Mesenchymal stem cell (in vitro differentiated cells and primary cell): Measurements from ENCODE around the gene SBNO2.

Experiments used
- DNase-seq: peaks from one replicate; pipeline ENCODE4 v3.0.0-alpha.2; 2013
- H2AFZ ChIP-seq: one replicate; pipeline ENCODE4 v1.6.1; 2013; ENCODE audit warnings: low read depth, mild to moderate bottlenecking, control low read depth, inconsistent platforms, low read length, moderate library complexity
- H2AK5ac ChIP-seq: 2 replicates; pipeline ENCODE4 v1.6.1; 2013; ENCODE audit warnings: low read length, moderate library complexity, mild to moderate bottlenecking, inconsistent platforms; ENCODE audit not compliant: severe bottlenecking
- H2BK120ac ChIP-seq: one replicate; pipeline ENCODE4 v1.6.1; 2013; ENCODE audit warnings: low read depth, mild to moderate bottlenecking, inconsistent platforms, low read length, moderate library complexity
- H2BK12ac ChIP-seq, 2 experiments: one replicate each; pipeline ENCODE4 v1.6.1; 2013; ENCODE audit warnings: inconsistent platforms in 2 of 2, low read length in 2 of 2, mild to moderate bottlenecking in 2 of 2, moderate library complexity in 2 of 2, control low read depth in 1 of 2
- H2BK15ac ChIP-seq: one replicate; pipeline ENCODE4 v1.6.1; 2013; ENCODE audit warnings: mild to moderate bottlenecking, low read depth, inconsistent platforms; ENCODE audit not compliant: poor library complexity, severe bottlenecking
- H2BK5ac ChIP-seq: 2 replicates; pipeline ENCODE4 v1.6.1; 2013; ENCODE audit warnings: low read depth, mild to moderate bottlenecking, low read length, control low read depth, inconsistent platforms; ENCODE audit not compliant: poor library complexity, severe bottlenecking
- H3K14ac ChIP-seq, 2 experiments: one replicate each; pipeline ENCODE4 v1.6.1; 2013; ENCODE audit warnings: inconsistent platforms in 2 of 2, low read length in 2 of 2, control low read depth in 1 of 2, mild to moderate bottlenecking in 1 of 2, moderate library complexity in 1 of 2
- H3K18ac ChIP-seq, 2 experiments: one replicate each; pipeline ENCODE4 v1.6.1; 2013; ENCODE audit warnings: inconsistent platforms in 2 of 2, low read length in 2 of 2, control low read depth in 1 of 2, low read depth in 1 of 2, mild to moderate bottlenecking in 1 of 2
- H3K23ac ChIP-seq, 2 experiments: one replicate each; pipeline ENCODE4 v1.6.1; 2013; ENCODE audit warnings: inconsistent platforms in 2 of 2, low read length in 2 of 2, mild to moderate bottlenecking in 2 of 2, moderate library complexity in 2 of 2, control low read depth in 1 of 2
- H3K27ac ChIP-seq: 2 replicates; pipeline ENCODE4 v1.5.1; 2013; ENCODE audit warnings: mild to moderate bottlenecking, moderate library complexity, low read length, control low read depth, inconsistent platforms; ENCODE audit not compliant: poor library complexity, severe bottlenecking
- H3K27me3 ChIP-seq, 2 experiments: 2 replicates each; pipeline versions ENCODE4 v1.6.1 to v1.7.0; 2013; ENCODE audit warnings: low read length in 2 of 2, mild to moderate bottlenecking in 2 of 2, moderate library complexity in 2 of 2, control low read depth in 1 of 2, inconsistent platforms in 1 of 2; ENCODE audit not compliant: control insufficient read depth in 1 of 2, insufficient read depth in 1 of 2
- H3K36me3 ChIP-seq, 2 experiments: 2 replicates each; pipeline versions ENCODE4 v1.6.1 to v1.7.0; 2013; ENCODE audit warnings: low read length in 2 of 2, control low read depth in 1 of 2, inconsistent platforms in 1 of 2, low read depth in 1 of 2, mild to moderate bottlenecking in 1 of 2; ENCODE audit not compliant: insufficient read depth in 2 of 2, control insufficient read depth in 1 of 2
- H3K4ac ChIP-seq, 2 experiments: one replicate each; pipeline ENCODE4 v1.6.1; 2013; ENCODE audit warnings: inconsistent platforms in 2 of 2, low read length in 2 of 2, mild to moderate bottlenecking in 2 of 2, moderate library complexity in 2 of 2, control low read depth in 1 of 2, low read depth in 1 of 2
- H3K4me1 ChIP-seq: 2 replicates; pipeline ENCODE4 v1.6.1; 2013; ENCODE audit warnings: low read depth, low read length, control low read depth; ENCODE audit not compliant: control insufficient read depth, insufficient read depth
- H3K4me2 ChIP-seq: 2 replicates; pipeline ENCODE4 v1.6.1; 2013; ENCODE audit warnings: low read length, mild to moderate bottlenecking, inconsistent platforms; ENCODE audit not compliant: poor library complexity, severe bottlenecking
- H3K4me3 ChIP-seq, 2 experiments: 2 replicates each; pipeline versions ENCODE4 v1.5.1 to v1.7.0; 2013; ENCODE audit warnings: low read length in 2 of 2, mild to moderate bottlenecking in 2 of 2, control low read depth in 1 of 2, low read depth in 1 of 2; ENCODE audit not compliant: insufficient read depth in 1 of 2
- H3K79me1 ChIP-seq: replicated peaks from 2 replicates; pipeline ENCODE4 v1.6.1; 2013; ENCODE audit warnings: mild to moderate bottlenecking, control low read depth, low read length, inconsistent platforms; ENCODE audit not compliant: poor library complexity, severe bottlenecking
- H3K9ac ChIP-seq: 2 replicates; pipeline ENCODE4 v1.7.0; 2013; ENCODE audit warnings: mild to moderate bottlenecking, low read length, moderate library complexity
- H3K9me3 ChIP-seq: 2 replicates; pipeline ENCODE4 v1.7.0; 2013; ENCODE audit warnings: mild to moderate bottlenecking, low read length; ENCODE audit not compliant: control insufficient read depth
- H4K8ac ChIP-seq: one replicate; pipeline ENCODE4 v1.6.1; 2013; ENCODE audit warnings: inconsistent platforms, mild to moderate bottlenecking, low read length, moderate library complexity
- H4K91ac ChIP-seq: one replicate; pipeline ENCODE4 v1.6.1; 2013; ENCODE audit warnings: mild to moderate bottlenecking, low read length, inconsistent platforms
- WGBS: methylation state at CpG from one replicate; pipeline ENCODE4 v1.1.7; 2013; ENCODE audit warnings: mixed read lengths; 5-methylcytosine and 5-hydroxymethylcytosine counted together

The SBNO2 gene

DNA sequence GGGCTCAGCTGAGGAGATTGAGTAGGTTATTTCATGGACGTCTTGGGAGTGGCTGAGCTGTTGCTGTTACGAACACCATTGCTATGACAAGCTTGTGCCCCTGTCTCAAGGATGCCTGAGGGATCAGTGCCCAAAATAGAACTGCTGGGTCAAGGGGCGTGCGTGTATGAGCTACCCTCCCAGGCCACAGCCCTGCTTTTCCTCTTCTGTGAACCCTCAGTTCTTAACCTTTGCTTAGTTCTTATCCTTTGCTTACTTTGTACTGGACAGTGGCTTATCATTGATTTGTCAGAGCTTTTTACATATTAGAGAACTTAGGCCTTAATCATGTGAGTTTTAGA lies 98.1 kb downstream of the SBNO2 start:
- Histone ChIP-seq H3K4ac (no peak overlapping the region), H4K8ac (no peak overlapping the region), H3K18ac (no peak overlapping the region)

DNA sequence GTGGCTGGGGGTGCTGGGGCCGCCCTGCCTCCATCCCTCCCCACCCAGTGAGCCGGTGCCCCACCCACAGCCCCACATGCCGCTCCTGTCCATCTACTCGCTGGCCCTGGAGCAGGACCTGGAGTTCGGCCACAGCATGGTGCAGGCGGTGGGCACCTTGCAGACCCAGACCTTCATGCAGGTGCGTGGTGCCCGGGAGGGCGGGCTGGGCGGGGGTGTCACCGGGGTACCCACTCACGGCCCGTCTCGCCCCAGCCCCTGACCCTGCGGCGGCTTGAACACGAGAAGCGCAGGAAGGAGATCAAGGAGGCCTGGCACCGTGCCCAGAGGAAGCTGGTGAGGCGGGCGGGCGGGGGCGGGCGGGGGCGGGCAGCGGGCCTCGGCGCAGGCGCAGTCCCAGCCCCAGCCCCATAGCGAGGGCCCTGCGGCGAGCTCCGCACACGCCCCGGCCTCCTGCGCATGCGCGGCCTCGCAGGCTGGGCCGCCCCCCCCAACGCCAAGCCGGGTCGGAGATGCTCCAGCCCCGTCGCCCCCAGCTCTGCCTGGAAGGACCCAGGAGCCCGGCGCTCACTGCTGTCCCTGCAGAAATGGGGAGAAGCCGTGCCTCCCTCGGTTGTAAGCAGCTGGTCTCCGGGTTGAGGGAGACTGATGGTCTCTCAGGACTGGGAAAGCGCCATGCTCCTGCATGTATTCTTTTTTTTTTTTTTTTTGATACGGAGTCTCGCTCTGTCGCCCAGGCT lies 99.4 kb downstream of the SBNO2 start:
- H3K9me3 ChIP-seq, result no peaks in the 10 kb centered on the region

More for the DNA sequence above, 98.1 kb downstream of the SBNO2 start:
- H3K27ac ChIP-seq, result no peak overlapping the region
- H3K4me1 ChIP-seq, result peaks cover 18% of the 10 kb centered on the region
- no peak overlapping the region for H2BK5ac ChIP-seq
- H2BK120ac ChIP-seq, result no peak overlapping the region
- H3K9ac ChIP-seq, result no peak overlapping the region
- H3K79me1 ChIP-seq, result no peaks in the 10 kb centered on the region
- WGBS, result 75% methylated on average over 3 of the region's 4 CpGs
- DNase-seq, result no peak
- no peak overlapping the region for H2BK12ac ChIP-seq
- no peak overlapping the region for H3K4me2 ChIP-seq
- H3K4me3 ChIP-seq, result no peak overlapping the region
- H4K91ac ChIP-seq, result no peak overlapping the region
- no peak overlapping the region for H2BK15ac ChIP-seq
- no peaks in the 10 kb centered on the region for H3K9me3 ChIP-seq
- no peaks in the 10 kb centered on the region for H3K36me3 ChIP-seq
- H2AK5ac ChIP-seq, result no peak overlapping the region
- H3K27me3 ChIP-seq, result peaks cover 10 to 21% of the 10 kb centered on the region in 2 experiments
- no peak overlapping the region for H3K14ac ChIP-seq
- no peak overlapping the region for H3K23ac ChIP-seq
- no peak overlapping the region for H2AFZ ChIP-seq

DNA sequence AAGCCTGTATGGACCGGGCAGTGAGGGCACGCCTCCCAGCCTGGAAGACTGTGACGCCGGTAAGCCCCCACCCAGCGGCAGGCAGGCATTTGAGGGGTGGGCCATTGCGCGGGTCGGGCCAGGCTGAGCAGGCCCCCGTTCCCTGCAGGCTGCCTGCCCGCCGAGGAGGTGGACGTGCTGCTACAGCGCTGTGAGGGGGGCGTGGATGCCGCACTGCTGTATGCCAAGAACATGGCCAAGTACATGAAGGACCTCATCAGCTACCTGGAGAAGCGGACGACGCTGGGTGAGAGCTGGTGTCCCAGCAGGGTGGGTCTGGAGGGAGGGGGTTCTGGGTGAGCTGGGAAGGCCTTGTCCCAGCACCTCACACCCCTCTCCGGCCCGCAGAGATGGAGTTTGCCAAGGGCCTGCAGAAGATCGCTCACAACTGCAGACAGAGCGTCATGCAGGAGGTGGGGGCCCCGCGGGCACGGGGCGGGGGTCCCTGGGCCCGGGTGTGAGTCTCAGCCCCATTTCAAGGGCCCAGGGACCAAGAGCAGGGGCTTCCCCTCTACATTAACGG lies 100.0 kb downstream of the SBNO2 start:
- 93% methylated on average over 28 of the region's 28 CpGs for WGBS
- Histone ChIP-seq H2BK15ac (no peak overlapping the region), H3K9ac (no peak overlapping the region), H3K4me2 (no peak overlapping the region), H3K79me1 (no peaks in the 10 kb centered on the region), H2BK5ac (no peak overlapping the region), H2BK12ac (no peak overlapping the region), H4K91ac (no peak overlapping the region), H3K4me1 (peaks cover 21% of the 10 kb centered on the region), H3K27ac (no peak overlapping the region), H3K18ac (no peak overlapping the region), H3K36me3 (no peaks in the 10 kb centered on the region), H4K8ac (no peak overlapping the region), H3K23ac (no peak overlapping the region), H3K27me3 (peaks cover 27 to 38% of the 10 kb centered on the region in 2 experiments), H3K14ac (no peak overlapping the region), H3K4me3 (no peak overlapping the region), H3K4ac (no peak overlapping the region), H2AFZ (no peak overlapping the region), H3K9me3 (no peaks in the 10 kb centered on the region), H2BK120ac (no peak overlapping the region), H2AK5ac (no peak overlapping the region)
- DNase-seq, result no peak

More for the DNA sequence above, 99.4 kb downstream of the SBNO2 start:
- H3K9ac ChIP-seq, result no peak overlapping the region
- no peak overlapping the region for H2AK5ac ChIP-seq
- peaks cover 21 to 32% of the 10 kb centered on the region in 2 experiments for H3K27me3 ChIP-seq
- no peak for DNase-seq
- no peak overlapping the region for H2AFZ ChIP-seq
- H3K79me1 ChIP-seq, result no peaks in the 10 kb centered on the region
- H2BK120ac ChIP-seq, result no peak overlapping the region
- H3K27ac ChIP-seq, result no peak overlapping the region
- H3K23ac ChIP-seq, result no peak overlapping the region
- no peak overlapping the region for H3K4ac ChIP-seq
- H3K14ac ChIP-seq, result no peak overlapping the region
- no peak overlapping the region for H3K18ac ChIP-seq
- H3K4me2 ChIP-seq, result no peak overlapping the region
- WGBS, result 95% methylated on average over 51 of the region's 54 CpGs
- no peak overlapping the region for H2BK15ac ChIP-seq
- H3K4me3 ChIP-seq, result no peak overlapping the region
- no peak overlapping the region for H4K91ac ChIP-seq
- H2BK12ac ChIP-seq, result no peak overlapping the region
- peaks cover 21% of the 10 kb centered on the region for H3K4me1 ChIP-seq
- no peak overlapping the region for H4K8ac ChIP-seq
- H3K36me3 ChIP-seq, result no peaks in the 10 kb centered on the region
- H2BK5ac ChIP-seq, result no peak overlapping the region

DNA sequence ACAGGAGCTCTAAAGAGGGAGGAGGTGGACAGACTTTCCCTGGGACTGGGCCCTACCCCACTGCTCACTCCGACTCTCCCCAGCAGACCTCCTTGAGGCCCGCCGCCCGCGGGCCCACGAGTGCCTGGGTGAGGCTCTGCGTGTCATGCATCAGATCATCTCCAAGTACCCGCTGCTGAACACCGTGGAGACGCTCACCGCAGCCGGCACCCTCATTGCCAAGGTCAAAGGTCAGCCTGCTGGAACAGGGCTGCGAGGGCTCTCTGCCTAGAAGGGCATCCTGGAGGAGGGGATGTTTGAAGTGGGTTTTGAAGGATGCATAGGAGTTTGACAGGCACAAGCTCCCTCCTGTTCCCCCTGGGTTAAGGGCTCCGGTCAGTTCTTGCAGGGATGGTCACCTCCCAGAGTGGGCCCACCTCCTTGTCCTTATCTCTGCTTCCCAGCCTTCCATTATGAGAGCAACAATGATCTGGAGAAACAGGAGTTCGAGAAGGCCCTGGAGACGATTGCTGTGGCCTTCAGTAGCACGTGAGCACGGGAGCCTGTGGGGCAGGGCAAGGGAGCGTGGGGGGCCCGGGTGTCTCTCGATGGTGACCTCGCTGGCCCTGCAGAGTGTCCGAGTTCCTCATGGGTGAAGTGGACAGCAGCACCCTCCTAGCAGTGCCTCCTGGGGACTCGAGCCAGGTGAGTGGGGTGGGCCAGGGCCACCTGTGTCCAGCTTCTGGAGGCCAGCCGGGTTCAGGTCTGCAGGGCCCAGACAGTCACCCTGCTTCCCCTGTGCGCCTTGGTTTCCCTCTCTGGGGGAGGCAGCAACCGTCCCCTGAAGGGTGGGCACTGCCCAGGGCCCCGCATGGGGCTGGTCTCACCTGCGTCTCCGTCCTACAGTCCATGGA lies 100.8 kb downstream of the SBNO2 start:
- Histone ChIP-seq H3K23ac (no peak overlapping the region), H2BK120ac (no peak overlapping the region), H3K4me2 (no peak overlapping the region), H4K8ac (no peak overlapping the region), H3K4me3 (no peak overlapping the region), H2AFZ (no peak overlapping the region), H3K27ac (no peak overlapping the region), H3K4ac (no peak overlapping the region), H3K36me3 (no peaks in the 10 kb centered on the region), H3K79me1 (no peaks in the 10 kb centered on the region), H2BK12ac (no peak overlapping the region), H4K91ac (no peak overlapping the region), H2AK5ac (no peak overlapping the region), H3K14ac (no peak overlapping the region), H2BK15ac (no peak overlapping the region), H3K18ac (no peak overlapping the region), H3K4me1 (peaks cover 21% of the 10 kb centered on the region), H2BK5ac (no peak overlapping the region), H3K9ac (no peak overlapping the region), H3K9me3 (no peaks in the 10 kb centered on the region), H3K27me3 (peaks cover 33 to 46% of the 10 kb centered on the region in 2 experiments)
- DNase-seq, result no peak
- WGBS, result 89% methylated on average over 30 of the region's 30 CpGs
